Thymus (tissue), 11 donors: Measurements from ENCODE around the gene MAGI1. TPM values are rescaled to one million over a fixed set of nuclear protein-coding genes. Genes with fewer than 3 reads are reported as not detected.
"Not testable (repeated sequence)": the region's sequence is repeated elsewhere in the genome, so short reads cannot be mapped to it uniquely, and the experiment has no call there.

Source experiments
- DNase-seq, 9 donors: peaks; one replicate each; pipeline ENCODE4 v3.0.0-alpha.2; 2013; ENCODE audit warnings: low spot score in 9 of 9, low read depth in 6 of 9, missing footprints in 1 of 9
- H3K27ac ChIP-seq, 2 donors: one replicate each; pipeline ENCODE4 v1.5.1; 2013; ENCODE audit warnings: control low read depth in 1 of 2, low read depth in 1 of 2, low read length in 1 of 2, mild to moderate bottlenecking in 1 of 2, moderate library complexity in 1 of 2
- H3K27me3 ChIP-seq, 2 donors: one replicate each; pipeline ENCODE4 v1.5.1; 2013; ENCODE audit warnings: low read length in 1 of 2; ENCODE audit not compliant: control insufficient read depth in 2 of 2, insufficient read depth in 1 of 2
- H3K36me3 ChIP-seq, 2 donors: one replicate each; pipeline ENCODE4 v1.5.1; 2013; ENCODE audit warnings: low read length in 1 of 2, mild to moderate bottlenecking in 1 of 2, moderate library complexity in 1 of 2; ENCODE audit not compliant: control insufficient read depth in 2 of 2, insufficient read depth in 2 of 2
- H3K4me1 ChIP-seq, 2 donors: one replicate each; pipeline ENCODE4 v1.5.1; 2013; ENCODE audit warnings: low read length in 2 of 2; ENCODE audit not compliant: control insufficient read depth in 2 of 2, insufficient read depth in 2 of 2
- H3K4me3 ChIP-seq, 2 donors: one replicate each; pipeline ENCODE4 v1.5.1; 2013; ENCODE audit warnings: low read length in 2 of 2, control low read depth in 1 of 2, mild to moderate bottlenecking in 1 of 2
- H3K9me3 ChIP-seq, 2 donors: one replicate each; pipeline ENCODE4 v1.5.1; 2013; ENCODE audit warnings: low read length in 1 of 2, mild to moderate bottlenecking in 1 of 2; ENCODE audit not compliant: control insufficient read depth in 2 of 2, insufficient read depth in 1 of 2
- WGBS: extraction: QIAGEN DNeasy Blood & Tissue Kit; methylation state at CpG from one replicate; pipeline ENCODE4 v1.1.7; 2013; 5-methylcytosine and 5-hydroxymethylcytosine counted together
- polyA plus RNA-seq: library from polyadenylated mRNA; stranded (reverse); fragments of 200-250 nt; gene quantifications from one replicate; pipeline ENCODE4 v1.2.3, GENCODE V29; 2013
- total RNA-seq: library from RNA; stranded (reverse); fragments of 120-200 nt; gene quantifications from one replicate; pipeline ENCODE4 v1.2.4, GENCODE V29; 2013
- donor health status: healthy.

MAGI1 gene
- total and polyA plus RNA-seq, 2 donors = 5.1 to 6.1 TPM

- H3K9me3 ChIP-seq = no peaks in the 10 kb centered on the region
- H3K27ac ChIP-seq = peak overlapping the region; percentile 1 to 32
- no peaks in the 10 kb centered on the region for H3K36me3 ChIP-seq
- H3K4me1 ChIP-seq = no peaks in the 10 kb centered on the region
- peak overlapping the region in 1 of 2 donors; percentile 8 for H3K4me3 ChIP-seq
- DNase-seq = no peak
- H3K27me3 ChIP-seq = no peaks in the 10 kb centered on the region
- 80% methylated on average over 8 of the region's 8 CpGs for WGBS
Observed at GRCh38 chr3:65902304-65902793, 136.4 kb downstream of the MAGI1 start.

- no peak for DNase-seq
- 81% methylated on average over 7 of the region's 7 CpGs for WGBS
- Histone ChIP-seq H3K27ac (no peak overlapping the region), H3K4me3 (no peak overlapping the region), H3K9me3 (no peaks in the 10 kb centered on the region), H3K36me3 (no peaks in the 10 kb centered on the region), H3K27me3 (no peaks in the 10 kb centered on the region), H3K4me1 (no peaks in the 10 kb centered on the region)
Observed at GRCh38 chr3:65901226-65901625, 137.5 kb downstream of the MAGI1 start.

- Histone ChIP-seq H3K4me1 (no peaks in the 10 kb centered on the region), H3K27ac (no peak overlapping the region), H3K27me3 (no peaks in the 10 kb centered on the region), H3K36me3 (no peaks in the 10 kb centered on the region), H3K9me3 (no peaks in the 10 kb centered on the region), H3K4me3 (no peak overlapping the region)
- no peak for DNase-seq
- 96% methylated on average over 1 of the region's 1 CpG for WGBS
Observed at GRCh38 chr3:65899226-65899625, 139.5 kb downstream of the MAGI1 start.

- WGBS = 91% methylated on average over 3 of the region's 3 CpGs
- H3K4me1 ChIP-seq = no peaks in the 10 kb centered on the region
- H3K9me3 ChIP-seq = no peaks in the 10 kb centered on the region
- no peak overlapping the region for H3K27ac ChIP-seq
- no peak overlapping the region for H3K4me3 ChIP-seq
- no peaks in the 10 kb centered on the region for H3K27me3 ChIP-seq
- no peaks in the 10 kb centered on the region for H3K36me3 ChIP-seq
- no peak for DNase-seq
Observed at GRCh38 chr3:65897766-65898165, 141.0 kb downstream of the MAGI1 start.

GRCh38 chr3:65896321-65896720 is 142.4 kb downstream of the MAGI1 start:
- Histone ChIP-seq H3K27me3 (no peaks in the 10 kb centered on the region), H3K27ac (no peak overlapping the region), H3K4me1 (no peaks in the 10 kb centered on the region), H3K9me3 (no peaks in the 10 kb centered on the region), H3K36me3 (no peaks in the 10 kb centered on the region), H3K4me3 (no peak overlapping the region)
- DNase-seq = no peak
- WGBS = 90% methylated on average over 6 of the region's 6 CpGs

- WGBS = 84% methylated on average over 5 of the region's 5 CpGs
- Histone ChIP-seq H3K4me1 (no peaks in the 10 kb centered on the region), H3K36me3 (no peaks in the 10 kb centered on the region), H3K27ac (no peak overlapping the region), H3K4me3 (no peak overlapping the region), H3K27me3 (no peaks in the 10 kb centered on the region), H3K9me3 (no peaks in the 10 kb centered on the region)
- no peak for DNase-seq
Observed at GRCh38 chr3:65894679-65895453, 143.9 kb downstream of the MAGI1 start.

GRCh38 chr3:65894126-65894525 is 144.6 kb downstream of the MAGI1 start:
- no peaks in the 10 kb centered on the region for H3K4me1 ChIP-seq
- H3K4me3 ChIP-seq = no peak overlapping the region
- no peak overlapping the region for H3K27ac ChIP-seq
- WGBS = 98% methylated on average over 2 of the region's 2 CpGs
- DNase-seq = no peak
- no peaks in the 10 kb centered on the region for H3K36me3 ChIP-seq
- H3K9me3 ChIP-seq = no peaks in the 10 kb centered on the region
- H3K27me3 ChIP-seq = no peaks in the 10 kb centered on the region

- Histone ChIP-seq H3K36me3 (no peaks in the 10 kb centered on the region), H3K4me3 (no peak overlapping the region), H3K27ac (no peak overlapping the region), H3K27me3 (no peaks in the 10 kb centered on the region), H3K4me1 (no peaks in the 10 kb centered on the region), H3K9me3 (no peaks in the 10 kb centered on the region)
- 96% methylated on average over 2 of the region's 2 CpGs for WGBS
- no peak for DNase-seq
Observed at GRCh38 chr3:65893631-65894030, 145.1 kb downstream of the MAGI1 start.

- WGBS = 97% methylated on average over 2 of the region's 2 CpGs
- H3K36me3 ChIP-seq, H3K4me1 ChIP-seq, H3K27ac ChIP-seq, H3K27me3 ChIP-seq, H3K9me3 ChIP-seq, DNase-seq, H3K4me3 ChIP-seq: not testable (repeated sequence)
Observed at GRCh38 chr3:65891477-65891876, 147.2 kb downstream of the MAGI1 start.
